Posterior cingulate gyrus (tissue), 11 donors: Measurements from ENCODE around the gene BUB1B.

ENCODE experiments used
- DNase-seq, 10 donors: peaks; one replicate each; pipeline versions ENCODE4 v3.0.0 to v3.0.0-alpha.2; 2020 to 2021; ENCODE audit warnings: mixed read lengths in 3 of 10
- intact Hi-C: fragments of 100-400 bp; cut with DNase I; formaldehyde crosslinking; loops from one replicate; pipeline ENCODE4 v1.15.1; 2023

The BUB1B gene

DNA sequence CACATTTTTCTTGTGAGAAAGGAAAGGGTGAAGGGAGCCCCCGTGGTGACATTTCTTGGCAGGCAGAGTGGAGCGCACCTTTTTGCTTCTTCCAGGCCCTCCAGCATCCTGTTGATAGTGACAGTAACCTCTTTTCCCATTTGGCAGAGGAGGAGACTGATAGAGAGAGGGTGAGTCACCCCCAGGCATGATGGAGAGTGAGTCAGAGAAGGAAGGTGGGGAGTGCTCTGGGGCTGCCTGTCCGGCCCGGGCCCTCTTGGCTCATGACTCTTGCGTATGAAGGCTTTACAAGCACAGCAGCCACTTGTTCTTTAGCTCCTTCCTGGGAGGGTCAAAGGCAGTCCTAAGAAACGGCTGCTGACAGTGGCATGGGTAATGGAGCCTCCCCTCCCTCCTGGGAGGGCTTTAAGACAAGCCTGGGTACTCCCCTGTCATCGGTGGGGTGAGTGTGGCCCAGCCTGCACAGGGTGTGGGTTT is 106.0 kb downstream of the BUB1B start:
- DNase-seq, result no peak
- intact Hi-C loops, result no loop called here

DNA sequence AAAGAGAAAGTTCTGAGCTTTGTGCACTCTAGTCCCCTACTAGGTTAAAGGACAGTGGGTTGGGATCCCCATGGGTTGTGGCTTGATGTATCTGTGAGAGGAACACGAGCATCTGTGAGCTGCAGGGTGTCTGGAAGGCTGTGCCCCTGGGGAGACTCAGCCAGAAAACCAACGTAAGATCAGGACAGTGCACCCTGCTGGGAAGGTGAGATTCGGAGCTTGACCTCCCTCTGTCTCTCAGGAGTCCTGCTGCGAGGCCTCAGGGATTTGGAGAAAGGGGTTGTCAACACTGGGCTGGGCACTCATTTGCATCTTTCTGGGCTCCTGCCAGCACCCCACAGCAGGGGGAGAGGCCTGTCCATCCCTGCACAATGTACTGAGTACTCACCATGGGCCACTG is 106.8 kb downstream of the BUB1B start:
- no peak for DNase-seq
- intact Hi-C loops, result no loop called here

DNA sequence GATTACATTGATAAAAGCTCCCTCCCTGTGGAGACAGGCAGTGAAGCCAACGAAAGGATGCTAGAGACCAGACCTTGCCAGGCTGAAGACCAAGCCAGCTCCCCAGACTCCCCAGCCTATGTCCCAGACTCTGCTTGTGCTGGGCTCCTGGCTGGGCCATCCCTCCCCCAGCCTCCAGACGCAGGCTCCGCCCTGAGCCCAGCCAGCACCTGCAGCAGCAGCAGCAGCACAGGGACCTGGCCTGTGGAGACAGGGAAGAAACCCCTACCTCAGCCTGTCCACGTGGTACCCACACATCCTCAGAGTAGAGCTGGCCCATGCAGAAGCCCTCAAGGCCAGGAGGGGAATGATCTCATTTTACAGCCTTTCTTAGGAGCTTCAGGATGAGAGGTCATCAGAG is 108.7 kb downstream of the BUB1B start:
- intact Hi-C loops, result loop anchor here (10.0 kb wide), 1 partner anchor 485 kb away; the partner anchor contains the start of gene FSIP1
- no peak for DNase-seq

DNA sequence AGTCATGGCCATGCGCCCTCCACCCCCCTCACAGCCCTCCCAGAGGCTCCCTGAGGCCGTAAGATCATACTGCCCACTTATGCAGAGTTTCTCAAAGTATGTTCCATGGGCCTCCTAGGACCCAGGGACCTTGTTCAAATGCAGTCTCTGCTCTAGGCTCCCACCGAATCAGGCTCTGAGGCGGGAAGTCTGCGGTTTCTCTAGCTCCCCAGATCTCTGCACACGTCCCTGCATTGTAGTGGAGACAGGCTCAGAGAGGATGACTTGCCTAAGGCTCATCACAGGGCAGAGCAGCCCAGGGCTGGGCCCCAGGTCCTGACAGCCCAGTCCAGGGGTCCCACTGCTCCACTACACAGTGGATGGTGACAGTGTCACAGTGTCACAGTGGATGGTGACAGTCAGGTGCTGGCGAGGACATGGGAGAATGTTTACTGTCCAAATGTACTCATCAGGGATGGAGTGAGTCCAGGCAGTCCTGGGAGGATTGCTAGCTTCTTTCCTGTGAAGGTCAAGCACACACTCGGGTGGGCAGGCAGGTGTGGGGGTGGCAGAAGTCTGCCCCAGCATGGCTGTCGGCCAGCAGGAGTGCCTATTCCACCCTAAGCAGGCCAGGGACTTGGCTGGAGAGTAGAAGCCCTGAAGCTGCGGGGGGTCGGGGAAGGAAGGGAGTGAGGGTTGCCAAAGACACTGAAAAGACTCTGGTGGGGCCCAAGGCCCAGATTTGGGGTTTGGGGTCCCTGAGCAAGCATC is 109.6 kb downstream of the BUB1B start:
- intact Hi-C loops, result loop anchor here (10.0 kb wide), 1 partner anchor 486 kb away; the partner anchor contains the start of gene FSIP1
- DNase-seq, result no peak
